Ishikawa (cell line): Measurements from ENCODE around the gene SLC24A3.

Source experiments
- CEBPB ChIP-seq: IDR thresholded peaks from 2 replicates; pipeline ENCODE4 v1.6.1; 2012
- CREB1 ChIP-seq: IDR thresholded peaks from 2 replicates; pipeline ENCODE4 v1.6.1; 2012; ENCODE audit warnings: low read depth
- EGR1 ChIP-seq: IDR thresholded peaks from 2 replicates; pipeline ENCODE4 v1.6.1; 2012
- EP300 ChIP-seq: IDR thresholded peaks from 2 replicates; pipeline ENCODE4 v1.6.1; 2012; ENCODE audit warnings: borderline replicate concordance
- FOXM1 ChIP-seq: IDR thresholded peaks from 2 replicates; pipeline ENCODE4 v1.6.1; 2012; ENCODE audit warnings: low read depth, borderline replicate concordance
- MAX ChIP-seq: IDR thresholded peaks from 2 replicates; pipeline ENCODE4 v1.6.1; 2012
- NFIC ChIP-seq: IDR thresholded peaks from 2 replicates; pipeline ENCODE4 v1.6.1; 2012
- RAD21 ChIP-seq: IDR thresholded peaks from 2 replicates; pipeline ENCODE4 v1.6.1; 2012; ENCODE audit warnings: low read depth
- REST ChIP-seq: IDR thresholded peaks from 2 replicates; pipeline ENCODE4 v1.6.1; 2012; ENCODE audit warnings: low read depth, mild to moderate bottlenecking
- TAF1 ChIP-seq: IDR thresholded peaks from 2 replicates; pipeline ENCODE4 v1.6.1; 2012; ENCODE audit warnings: low read depth, mild to moderate bottlenecking
- TCF12 ChIP-seq: IDR thresholded peaks from 2 replicates; pipeline ENCODE4 v1.6.1; 2012; ENCODE audit warnings: low read depth
- TEAD4 ChIP-seq: IDR thresholded peaks from 2 replicates; pipeline ENCODE4 v1.6.1; 2012
- USF1 ChIP-seq: IDR thresholded peaks from 2 replicates; pipeline ENCODE4 v1.6.1; 2012
- YY1 ChIP-seq: IDR thresholded peaks from 2 replicates; pipeline ENCODE4 v1.6.1; 2012; ENCODE audit warnings: low read depth
- ZBTB7A ChIP-seq: IDR thresholded peaks from 2 replicates; pipeline ENCODE4 v1.6.1; 2012; ENCODE audit warnings: low read depth

The SLC24A3 gene

GRCh38 chr20:19709635-19710335 is 497.3 kb downstream of the SLC24A3 start:
- TF ChIP-seq NFIC (no peak), TAF1 (no peak), FOXM1 (no peak), EP300 (no peak), TCF12 (no peak), ZBTB7A (no peak), CEBPB (no peak), YY1 (no peak), USF1 (no peak), CREB1 (no peak), EGR1 (no peak), MAX (no peak), TEAD4 (no peak), REST (no peak), RAD21 (no peak)

GRCh38 chr20:19710336-19711120 is 498.1 kb downstream of the SLC24A3 start:
- TF ChIP-seq NFIC (no peak), CEBPB (no peak), YY1 (no peak), TAF1 (no peak), USF1 (no peak), MAX (no peak), TCF12 (no peak), EGR1 (no peak), RAD21 (no peak), TEAD4 (no peak), ZBTB7A (no peak), EP300 (no peak), CREB1 (no peak)

- TF ChIP-seq FOXM1 (no peak), TEAD4 (no peak), ZBTB7A (no peak), REST (no peak), MAX (no peak), CEBPB (no peak), TCF12 (no peak), USF1 (no peak), EGR1 (no peak), CREB1 (no peak), YY1 (no peak), TAF1 (no peak), NFIC (no peak), EP300 (no peak), RAD21 (no peak)
These were observed 498.7 kb downstream of the SLC24A3 start for GRCh38 chr20:19711126-19711525.

- TF ChIP-seq CREB1 (no peak), FOXM1 (no peak), CEBPB (no peak), YY1 (no peak), RAD21 (no peak), EP300 (no peak), ZBTB7A (no peak), USF1 (no peak), TCF12 (no peak), TAF1 (no peak), TEAD4 (no peak), EGR1 (no peak), MAX (no peak), REST (no peak), NFIC (no peak)
These were observed 500.3 kb downstream of the SLC24A3 start for GRCh38 chr20:19712721-19713260.
